GM19395 (cell line): ENCODE results near the gene ARL4A.
"Not testable (repeated sequence)": the region's sequence is repeated elsewhere in the genome, so short reads cannot be mapped to it uniquely, and the experiment has no call there.

ENCODE experiments used
- ATAC-seq: cut with Tn5 transposase; IDR thresholded peaks from one replicate; pipeline ENCODE4 v1.9.1; 2021; ENCODE audit warnings: mild to moderate bottlenecking, moderate library complexity; ENCODE audit not compliant: unreplicated experiment

ARL4A gene

GRCh38 chr7:12661581-12661980 is 25.9 kb upstream of the ARL4A start:
- ATAC-seq: no peak

- ATAC-seq: no peak
These were observed 17.3 kb upstream of the ARL4A start for GRCh38 chr7:12670000-12670729.

- ATAC-seq: no peak
These were observed 16.5 kb upstream of the ARL4A start for GRCh38 chr7:12670743-12671520.

- ATAC-seq: not testable (repeated sequence)
These were observed 14.0 kb upstream of the ARL4A start for GRCh38 chr7:12673436-12673835.

GRCh38 chr7:12674053-12674452 is 13.4 kb upstream of the ARL4A start:
- no peak for ATAC-seq

- peak; percentile 71 for ATAC-seq
These were observed 12.6 kb upstream of the ARL4A start for GRCh38 chr7:12674861-12675260.

GRCh38 chr7:12683678-12684585 is 3.5 kb upstream of the ARL4A start:
- no peak for ATAC-seq

- no peak for ATAC-seq
These were observed 2.7 kb upstream of the ARL4A start for GRCh38 chr7:12684733-12685132.

- no peak for ATAC-seq
These were observed 1.9 kb upstream of the ARL4A start for GRCh38 chr7:12685550-12685949.

- ATAC-seq: peak; percentile 83
These were observed 1.1 kb upstream of the ARL4A start for GRCh38 chr7:12686234-12686890.

- no peak for ATAC-seq
These were observed 312 bp downstream of the ARL4A start for GRCh38 chr7:12687718-12688171.

- ATAC-seq: not testable (repeated sequence)
These were observed 1.2 kb downstream of the ARL4A start for GRCh38 chr7:12688485-12689170.

GRCh38 chr7:12689451-12689850 is 2.0 kb downstream of the ARL4A start:
- ATAC-seq: no peak

GRCh38 chr7:12690041-12690878 is 2.8 kb downstream of the ARL4A start:
- no peak for ATAC-seq

GRCh38 chr7:12691388-12691787 is 4.0 kb downstream of the ARL4A start:
- not testable (repeated sequence) for ATAC-seq

GRCh38 chr7:12692035-12692434 is 4.6 kb downstream of the ARL4A start:
- no peak for ATAC-seq

- ATAC-seq: no peak
These were observed 5.2 kb downstream of the ARL4A start for GRCh38 chr7:12692479-12693259.

GRCh38 chr7:12694817-12695216 is 7.4 kb downstream of the ARL4A start:
- no peak for ATAC-seq
